ENCODE data around the gene MAOB.
"Not testable (repeated sequence)": the region's sequence is repeated elsewhere in the genome, so short reads cannot be mapped to it uniquely, and the experiment has no call there.

The MAOB gene

DNA sequence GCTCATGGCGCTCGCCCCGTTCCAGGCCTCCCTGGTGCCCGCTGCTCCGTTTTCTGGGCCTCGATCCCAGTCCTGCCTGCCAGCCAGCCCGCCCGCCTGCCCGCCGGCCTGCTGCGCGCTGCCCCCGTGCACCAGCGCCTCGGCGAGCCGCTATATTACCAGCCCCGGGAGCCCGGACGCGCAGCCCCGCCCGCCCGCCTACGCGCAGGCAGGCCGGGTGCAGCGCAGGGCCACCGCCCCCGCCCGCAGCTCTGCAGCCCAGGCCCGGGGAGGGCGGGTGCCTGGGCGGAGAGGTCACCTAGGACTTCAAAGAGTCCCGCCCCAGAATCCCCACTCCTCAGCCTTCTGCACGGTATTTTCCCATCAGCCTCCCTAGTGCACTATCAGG is at the start of gene MAOB:
Gene MAOB (minus strand): TSS at position 157 of the 388 bp plus-strand sequence. CDS start 151 bp downstream, at position 6.
- Mint-ChIP-seq H3K27ac (ENCODE audit: low read depth) (no peak within 1 kb of the TSS), H3K36me3 (ENCODE audit: insufficient read depth) (no peaks in the 10 kb centered on the region), H3K4me3 (no peak within 1 kb of the TSS), H3K27me3 (peaks cover 34% of the 10 kb centered on the region), H3K9me3 (no peaks in the 10 kb centered on the region), H3K4me1 (no peaks in the 10 kb centered on the region)
- no peak for DNase-seq (ENCODE audit: low spot score in 2 of 2)
- ATAC-seq (replicated peaks; ENCODE audit: extremely low read depth, poor library complexity, severe bottlenecking), result no peak

- H3K9me3 Mint-ChIP-seq; ATAC-seq (replicated peaks; ENCODE audit: extremely low read depth, poor library complexity, severe bottlenecking); H3K27ac Mint-ChIP-seq (ENCODE audit: low read depth); H3K4me1 Mint-ChIP-seq; H3K36me3 Mint-ChIP-seq (ENCODE audit: insufficient read depth); H3K4me3 Mint-ChIP-seq; DNase-seq (ENCODE audit: low spot score in 2 of 2): not testable (repeated sequence)
- H3K27me3 Mint-ChIP-seq, result peaks cover 28% of the 10 kb centered on the region
Observed at GRCh38 chrX:43922032-43922431, 39.8 kb upstream of the MAOB start.

DNA sequence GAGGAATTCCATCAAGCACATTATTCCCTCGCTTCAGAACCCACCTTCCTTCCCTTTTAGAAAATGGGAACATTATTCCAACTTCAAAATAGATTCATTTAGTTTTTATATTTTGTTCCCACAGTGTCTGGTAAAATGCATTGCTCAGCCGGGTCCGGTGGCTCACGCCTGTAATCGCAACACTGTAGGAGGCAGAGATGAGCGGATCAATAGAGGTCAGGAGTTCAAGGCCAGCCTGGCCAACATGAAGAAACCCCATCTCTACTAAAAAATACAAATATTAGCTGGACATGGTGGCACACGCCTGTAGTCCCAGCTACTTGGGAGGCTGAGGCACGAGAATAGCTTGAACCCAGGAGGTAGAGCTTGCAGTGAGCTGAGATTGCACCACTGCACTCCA is 28.5 kb upstream of the MAOB start:
- not testable (repeated sequence) for ATAC-seq (replicated peaks; ENCODE audit: extremely low read depth, poor library complexity, severe bottlenecking); H3K4me3 Mint-ChIP-seq

GRCh38 chrX:43910012-43910411 is 27.8 kb upstream of the MAOB start:
- Mint-ChIP-seq H3K4me3 (no peak overlapping the region), H3K36me3 (ENCODE audit: insufficient read depth) (no peaks in the 10 kb centered on the region), H3K4me1 (no peaks in the 10 kb centered on the region), H3K27ac (ENCODE audit: low read depth) (no peak overlapping the region), H3K9me3 (no peaks in the 10 kb centered on the region), H3K27me3 (no peaks in the 10 kb centered on the region)
- DNase-seq (ENCODE audit: low spot score in 2 of 2), result no peak
- ATAC-seq (replicated peaks; ENCODE audit: extremely low read depth, poor library complexity, severe bottlenecking), result no peak

More for the DNA sequence above, 28.5 kb upstream of the MAOB start:
- DNase-seq (ENCODE audit: low spot score in 2 of 2); H3K9me3 Mint-ChIP-seq; H3K4me1 Mint-ChIP-seq; H3K27me3 Mint-ChIP-seq; H3K27ac Mint-ChIP-seq (ENCODE audit: low read depth); H3K36me3 Mint-ChIP-seq (ENCODE audit: insufficient read depth): not testable (repeated sequence)

DNA sequence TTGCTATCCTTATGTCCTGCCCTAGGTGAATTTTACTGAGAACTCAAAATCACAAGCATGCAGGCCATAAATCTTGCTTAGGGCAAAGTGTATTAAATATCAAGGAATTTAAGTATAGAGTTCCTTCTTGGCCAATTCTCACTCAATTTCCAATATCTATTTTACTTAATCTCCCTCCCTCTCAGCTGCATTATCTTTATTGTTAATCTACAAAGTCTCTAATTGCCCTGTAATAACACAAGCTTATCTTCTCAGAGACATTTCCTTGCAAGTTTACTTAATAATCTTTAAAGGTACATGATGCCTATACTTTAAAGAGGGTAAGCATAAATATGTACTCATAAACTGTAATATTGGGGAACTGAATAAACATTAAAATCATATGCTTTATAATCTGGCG is 26.9 kb upstream of the MAOB start:
- Mint-ChIP-seq H3K4me1 (no peaks in the 10 kb centered on the region), H3K9me3 (no peaks in the 10 kb centered on the region), H3K36me3 (ENCODE audit: insufficient read depth) (no peaks in the 10 kb centered on the region), H3K4me3 (no peak overlapping the region), H3K27ac (ENCODE audit: low read depth) (no peak overlapping the region), H3K27me3 (no peaks in the 10 kb centered on the region)
- ATAC-seq (replicated peaks; ENCODE audit: extremely low read depth, poor library complexity, severe bottlenecking), result no peak
- no peak for DNase-seq (ENCODE audit: low spot score in 2 of 2)

DNA sequence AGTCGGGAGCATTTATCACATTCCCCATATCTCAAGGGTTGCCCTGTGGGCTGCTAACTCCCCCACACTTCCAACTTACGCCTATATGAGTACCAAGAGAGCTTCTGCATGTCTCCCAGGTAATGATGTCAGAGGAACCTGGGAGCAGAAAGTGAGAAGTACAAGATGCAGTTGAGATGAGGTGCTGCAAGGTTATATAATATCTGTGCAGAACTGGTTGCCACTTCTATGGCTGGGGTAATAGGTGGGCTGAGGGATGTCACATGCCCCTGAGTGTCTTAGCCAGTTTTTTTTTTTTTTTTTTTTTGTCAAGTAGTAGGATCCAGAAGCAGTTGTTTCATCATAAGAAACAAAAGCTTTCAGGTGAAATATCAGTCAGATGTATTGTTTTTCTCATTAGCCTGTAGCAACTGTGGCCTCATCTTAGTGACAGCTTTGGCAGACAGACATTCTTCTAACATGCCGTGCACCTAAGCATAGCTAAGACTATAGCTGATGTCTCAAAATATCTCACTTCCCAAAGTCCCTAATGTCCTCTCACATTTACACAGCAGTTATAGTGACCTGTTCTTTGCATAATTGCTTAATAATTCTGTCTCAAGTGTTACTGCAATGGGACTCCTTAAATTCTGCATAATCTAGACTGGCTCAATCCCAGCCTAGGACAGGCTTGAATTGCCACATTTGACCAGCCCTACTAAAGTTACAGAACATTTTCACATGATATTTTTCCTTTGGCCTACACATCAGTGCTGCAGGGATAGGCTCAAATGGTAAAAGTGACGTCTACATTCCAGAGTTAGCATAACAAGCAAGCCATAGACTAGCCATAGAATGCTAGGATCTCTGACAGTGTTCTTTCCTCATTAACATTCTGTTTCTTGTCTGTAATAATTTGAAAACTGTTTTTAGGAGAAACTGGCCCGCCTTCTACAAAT is 17.9 kb upstream of the MAOB start:
- Mint-ChIP-seq H3K4me1 (no peaks in the 10 kb centered on the region), H3K9me3 (no peaks in the 10 kb centered on the region), H3K27me3 (no peaks in the 10 kb centered on the region), H3K27ac (ENCODE audit: low read depth) (no peak overlapping the region), H3K4me3 (no peak overlapping the region), H3K36me3 (ENCODE audit: insufficient read depth) (no peaks in the 10 kb centered on the region)
- ATAC-seq (replicated peaks; ENCODE audit: extremely low read depth, poor library complexity, severe bottlenecking) (no peak), DNase-seq (ENCODE audit: low spot score in 2 of 2) (no peak)

GRCh38 chrX:43898406-43899035 is 16.3 kb upstream of the MAOB start:
- no peak for ATAC-seq (replicated peaks; ENCODE audit: extremely low read depth, poor library complexity, severe bottlenecking)
- Mint-ChIP-seq H3K4me3 (no peak overlapping the region), H3K36me3 (ENCODE audit: insufficient read depth) (no peaks in the 10 kb centered on the region), H3K27ac (ENCODE audit: low read depth) (no peak overlapping the region), H3K27me3 (no peaks in the 10 kb centered on the region), H3K4me1 (no peaks in the 10 kb centered on the region), H3K9me3 (no peaks in the 10 kb centered on the region)
- no peak for DNase-seq (ENCODE audit: low spot score in 2 of 2)

GRCh38 chrX:43897290-43897689 is 15.0 kb upstream of the MAOB start:
- Mint-ChIP-seq H3K36me3 (ENCODE audit: insufficient read depth) (no peaks in the 10 kb centered on the region), H3K4me3 (no peak overlapping the region), H3K4me1 (no peaks in the 10 kb centered on the region), H3K9me3 (no peaks in the 10 kb centered on the region), H3K27ac (ENCODE audit: low read depth) (no peak overlapping the region), H3K27me3 (no peaks in the 10 kb centered on the region)
- no peak for ATAC-seq (replicated peaks; ENCODE audit: extremely low read depth, poor library complexity, severe bottlenecking)
- DNase-seq (ENCODE audit: low spot score in 2 of 2), result no peak

- Mint-ChIP-seq H3K27me3 (peaks cover 26% of the 10 kb centered on the region), H3K4me3 (no peak overlapping the region), H3K27ac (ENCODE audit: low read depth) (no peak overlapping the region), H3K36me3 (ENCODE audit: insufficient read depth) (no peaks in the 10 kb centered on the region), H3K4me1 (no peaks in the 10 kb centered on the region), H3K9me3 (no peaks in the 10 kb centered on the region)
- DNase-seq (ENCODE audit: low spot score in 2 of 2) (no peak), ATAC-seq (replicated peaks; ENCODE audit: extremely low read depth, poor library complexity, severe bottlenecking) (no peak)
Observed at GRCh38 chrX:43892336-43892870, 10.2 kb upstream of the MAOB start.

- DNase-seq (ENCODE audit: low spot score in 2 of 2) (no peak), ATAC-seq (replicated peaks; ENCODE audit: extremely low read depth, poor library complexity, severe bottlenecking) (no peak)
- Mint-ChIP-seq H3K36me3 (ENCODE audit: insufficient read depth) (no peaks in the 10 kb centered on the region), H3K4me1 (no peaks in the 10 kb centered on the region), H3K27me3 (peaks cover 34% of the 10 kb centered on the region), H3K27ac (ENCODE audit: low read depth) (no peak overlapping the region), H3K4me3 (no peak overlapping the region), H3K9me3 (no peaks in the 10 kb centered on the region)
Observed at GRCh38 chrX:43885617-43886016, 3.4 kb upstream of the MAOB start.

- Mint-ChIP-seq H3K4me1 (no peaks in the 10 kb centered on the region), H3K27ac (ENCODE audit: low read depth) (no peak overlapping the region), H3K9me3 (no peaks in the 10 kb centered on the region), H3K4me3 (no peak overlapping the region), H3K36me3 (ENCODE audit: insufficient read depth) (no peaks in the 10 kb centered on the region), H3K27me3 (peaks cover 34% of the 10 kb centered on the region)
- no peak for ATAC-seq (replicated peaks; ENCODE audit: extremely low read depth, poor library complexity, severe bottlenecking)
- DNase-seq (ENCODE audit: low spot score in 2 of 2), result no peak
Observed at GRCh38 chrX:43881410-43882293, 598 bp downstream of the MAOB start.

GRCh38 chrX:43880425-43880824 is 1.8 kb downstream of the MAOB start:
- Mint-ChIP-seq H3K4me1 (no peaks in the 10 kb centered on the region), H3K27me3 (peaks cover 34% of the 10 kb centered on the region), H3K9me3 (no peaks in the 10 kb centered on the region), H3K27ac (ENCODE audit: low read depth) (no peak overlapping the region), H3K4me3 (no peak overlapping the region), H3K36me3 (ENCODE audit: insufficient read depth) (no peaks in the 10 kb centered on the region)
- ATAC-seq (replicated peaks; ENCODE audit: extremely low read depth, poor library complexity, severe bottlenecking) (no peak), DNase-seq (ENCODE audit: low spot score in 2 of 2) (no peak)

All from central memory CD8-positive, alpha-beta T cell (primary cell).